SU-DHL-6 (cell line): ENCODE measurements around the gene FSIP1.

Experiments used
- H2AFZ ChIP-seq: fragments of 200-600 bp; sonication (generic); 2 replicates; pipeline ENCODE4 v1.6.1; 2014; ENCODE audit warnings: low read depth, mild to moderate bottlenecking, moderate library complexity, mixed read lengths, antibody characterized with exemption, low read length; ENCODE audit not compliant: severe bottlenecking
- H3F3A ChIP-seq: fragments of 200-600 bp; shearing (Covaris generic); 2 replicates; pipeline ENCODE4 v1.6.0; 2016; ENCODE audit warnings: antibody characterized with exemption, mild to moderate bottlenecking; ENCODE audit not compliant: insufficient read depth
- H3K27ac ChIP-seq: fragments of 200-600 bp; sonication (generic); 2 replicates; pipeline ENCODE4 v1.5.1; 2016; ENCODE audit warnings: low read depth, mild to moderate bottlenecking, low read length, moderate library complexity, mixed read lengths
- H3K27me3 ChIP-seq: fragments of 200-600 bp; sonication (generic), shearing (Covaris generic); 2 replicates; pipeline ENCODE4 v1.6.0; 2014; ENCODE audit warnings: mild to moderate bottlenecking, low read length
- H3K36me3 ChIP-seq: fragments of 200-600 bp; sonication (generic); 2 replicates; pipeline ENCODE4 v1.6.1; 2014; ENCODE audit warnings: mild to moderate bottlenecking, low read length, mixed read lengths
- H3K4me2 ChIP-seq: fragments of 300-600, 200-600 bp; shearing (Covaris generic), sonication (generic); 2 replicates; pipeline ENCODE4 v1.6.0; 2014; ENCODE audit warnings: low read length, low read depth, mild to moderate bottlenecking; ENCODE audit not compliant: poor library complexity, severe bottlenecking
- H3K4me3 ChIP-seq: fragments of 200-600 bp; sonication (generic); 2 replicates; pipeline ENCODE4 v1.5.1; 2014; ENCODE audit warnings: antibody characterized with exemption, low read length, mild to moderate bottlenecking, mixed read lengths; ENCODE audit not compliant: insufficient read depth, poor library complexity, severe bottlenecking
- H3K79me2 ChIP-seq: fragments of 200-600 bp; sonication (generic); 2 replicates; pipeline ENCODE4 v1.6.1; 2014; ENCODE audit warnings: mild to moderate bottlenecking, low read length, moderate library complexity; ENCODE audit not compliant: insufficient read depth
- H3K9ac ChIP-seq: fragments of 200-600 bp; sonication (generic); 2 replicates; pipeline ENCODE4 v1.7.0; 2014; ENCODE audit warnings: mild to moderate bottlenecking, low read length
- H3K9me2 ChIP-seq: fragments of 200-600 bp; sonication (generic); replicated peaks from 2 replicates; pipeline ENCODE4 v1.6.1; 2014; ENCODE audit warnings: low read length; ENCODE audit not compliant: insufficient read depth
- H3K9me3 ChIP-seq: fragments of 200-600 bp; sonication (generic); 2 replicates; pipeline ENCODE4 v1.6.1; 2014; ENCODE audit warnings: low read length, mixed read lengths; ENCODE audit not compliant: insufficient read depth
- H4K20me1 ChIP-seq: fragments of 200-600 bp; sonication (generic); 2 replicates; pipeline ENCODE4 v1.6.1; 2014; ENCODE audit warnings: low read depth, mild to moderate bottlenecking, antibody characterized with exemption, low read length, moderate library complexity, mixed read lengths
- CTCF ChIP-seq: fragments of 200-600 bp; sonication (generic); IDR thresholded peaks from one replicate; pipeline ENCODE4 v1.5.1; 2017; ENCODE audit warnings: antibody characterized with exemption, mild to moderate bottlenecking, low read length, moderate library complexity; ENCODE audit not compliant: insufficient read depth, poor library complexity, severe bottlenecking
- EZH2phosphoT487 ChIP-seq: fragments of 200-600 bp; sonication (generic), shearing (Covaris generic); conservative IDR thresholded peaks from 2 replicates; pipeline ENCODE4 v1.6.1; 2018; ENCODE audit warnings: mild to moderate bottlenecking, antibody characterized with exemption, low read length, moderate library complexity, mixed read lengths

FSIP1 gene

DNA sequence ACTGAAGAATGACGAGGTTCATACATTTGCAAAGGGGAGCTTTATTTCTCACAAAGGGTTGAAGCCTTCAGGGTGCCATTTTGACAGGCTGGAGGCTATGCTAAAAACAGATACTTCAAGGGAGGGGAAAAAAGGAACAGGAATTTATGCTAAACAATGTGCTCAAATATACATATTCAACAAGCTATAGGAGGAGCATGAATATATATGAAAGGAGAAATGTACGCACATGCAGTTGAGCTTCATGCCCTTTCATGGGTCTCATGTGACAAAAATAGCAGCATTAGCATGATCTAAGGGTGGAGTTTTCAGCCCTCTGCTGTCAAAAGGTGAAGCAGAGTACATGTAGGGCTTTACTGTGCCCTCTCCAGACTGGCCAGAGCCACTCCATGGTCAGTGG is 44.3 kb upstream of the FSIP1 start:
- no peak overlapping the region for H3K4me3 ChIP-seq
- no peaks in the 10 kb centered on the region for H3K9me3 ChIP-seq
- TF ChIP-seq EZH2phosphoT487 (no peak), CTCF (no peak)
- H3K9ac ChIP-seq, result no peak overlapping the region
- no peaks in the 10 kb centered on the region for H3F3A ChIP-seq
- H3K79me2 ChIP-seq, result no peaks in the 10 kb centered on the region
- H4K20me1 ChIP-seq, result no peaks in the 10 kb centered on the region
- no peak overlapping the region for H3K27ac ChIP-seq
- H3K27me3 ChIP-seq, result no peaks in the 10 kb centered on the region
- no peak overlapping the region for H2AFZ ChIP-seq
- no peak overlapping the region for H3K4me2 ChIP-seq
- H3K36me3 ChIP-seq, result no peaks in the 10 kb centered on the region
- no peaks in the 10 kb centered on the region for H3K9me2 ChIP-seq

- H3K9me3 ChIP-seq, result no peaks in the 10 kb centered on the region
- no peaks in the 10 kb centered on the region for H4K20me1 ChIP-seq
- H3K27me3 ChIP-seq, result no peaks in the 10 kb centered on the region
- no peaks in the 10 kb centered on the region for H3K36me3 ChIP-seq
- H3K27ac ChIP-seq, result no peak overlapping the region
- H2AFZ ChIP-seq, result no peak overlapping the region
- no peak overlapping the region for H3K4me2 ChIP-seq
- H3K79me2 ChIP-seq, result no peaks in the 10 kb centered on the region
- H3K4me3 ChIP-seq, result no peak overlapping the region
- no peaks in the 10 kb centered on the region for H3F3A ChIP-seq
- H3K9me2 ChIP-seq, result no peaks in the 10 kb centered on the region
- no peak overlapping the region for H3K9ac ChIP-seq
- TF ChIP-seq EZH2phosphoT487, result no peak
- no peak for TF ChIP-seq CTCF
Observed at GRCh38 chr15:39823634-39824033, 41.0 kb upstream of the FSIP1 start.

DNA sequence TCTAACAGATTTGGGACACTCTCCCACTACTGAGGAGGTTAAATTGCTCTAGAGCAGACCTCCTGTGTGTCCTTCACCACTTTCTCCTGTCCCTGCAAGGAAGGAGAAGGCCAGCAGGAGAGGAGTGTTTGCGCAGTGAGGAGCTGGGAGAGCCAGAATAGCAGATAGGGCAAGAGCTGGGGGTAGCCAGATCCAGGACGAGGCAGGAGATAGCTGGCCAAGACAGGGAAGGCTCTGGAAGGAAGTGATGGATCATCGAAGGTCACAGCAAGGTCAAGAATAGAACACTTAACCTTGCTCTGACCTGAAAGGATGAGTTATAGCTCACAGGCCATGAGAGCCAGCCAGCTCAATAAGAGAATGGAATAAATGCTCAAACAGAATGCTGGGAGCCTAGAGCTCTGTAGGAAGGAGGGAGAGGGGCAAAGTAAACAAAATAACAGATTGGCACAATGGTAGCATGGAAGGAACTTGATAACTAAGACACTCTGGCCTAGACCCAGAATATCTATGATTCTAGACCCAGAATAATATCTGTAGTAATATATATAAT is 37.5 kb upstream of the FSIP1 start:
- Histone ChIP-seq H3K4me3 (no peak overlapping the region), H3K36me3 (no peaks in the 10 kb centered on the region), H2AFZ (no peak overlapping the region), H3K4me2 (no peak overlapping the region), H3K79me2 (no peaks in the 10 kb centered on the region), H3F3A (no peaks in the 10 kb centered on the region), H3K9ac (no peak overlapping the region), H3K9me2 (no peaks in the 10 kb centered on the region), H3K9me3 (no peaks in the 10 kb centered on the region), H4K20me1 (no peaks in the 10 kb centered on the region), H3K27me3 (no peaks in the 10 kb centered on the region), H3K27ac (no peak overlapping the region)
- TF ChIP-seq EZH2phosphoT487 (no peak), CTCF (no peak)
